Measurements from ENCODE around the gene LIPM.

- TF ChIP-seq CTCF (IDR thresholded peaks at IDR 0.05) = no peak
- no peak for TF ChIP-seq POLR2A (IDR thresholded peaks at IDR 0.05)
Observed at GRCh38 chr10:88805924-88806323, 3.4 kb downstream of the LIPM start.

Data from sigmoid colon (tissue), 3 donors.